Fibroblast of skin of abdomen (primary cell): ENCODE data around the gene BRAP. TPM values are rescaled to one million over a fixed set of nuclear protein-coding genes. Genes with fewer than 3 reads are reported as not detected.
"Not testable (repeated sequence)": the region's sequence is repeated elsewhere in the genome, so short reads cannot be mapped to it uniquely, and the experiment has no call there.

Source experiments
- DNase-seq: peaks from one replicate; pipeline ENCODE4 v3.0.0-alpha.2; 2013
- polyA plus RNA-seq, 2 experiments: library from polyadenylated mRNA; unstranded; fragments of 120-200 nt; gene quantifications; one replicate each; pipeline ENCODE4 v1.2.1, GENCODE V29; 2013; ENCODE audit not compliant: insufficient read length in 2 of 2

The BRAP gene, protein sequence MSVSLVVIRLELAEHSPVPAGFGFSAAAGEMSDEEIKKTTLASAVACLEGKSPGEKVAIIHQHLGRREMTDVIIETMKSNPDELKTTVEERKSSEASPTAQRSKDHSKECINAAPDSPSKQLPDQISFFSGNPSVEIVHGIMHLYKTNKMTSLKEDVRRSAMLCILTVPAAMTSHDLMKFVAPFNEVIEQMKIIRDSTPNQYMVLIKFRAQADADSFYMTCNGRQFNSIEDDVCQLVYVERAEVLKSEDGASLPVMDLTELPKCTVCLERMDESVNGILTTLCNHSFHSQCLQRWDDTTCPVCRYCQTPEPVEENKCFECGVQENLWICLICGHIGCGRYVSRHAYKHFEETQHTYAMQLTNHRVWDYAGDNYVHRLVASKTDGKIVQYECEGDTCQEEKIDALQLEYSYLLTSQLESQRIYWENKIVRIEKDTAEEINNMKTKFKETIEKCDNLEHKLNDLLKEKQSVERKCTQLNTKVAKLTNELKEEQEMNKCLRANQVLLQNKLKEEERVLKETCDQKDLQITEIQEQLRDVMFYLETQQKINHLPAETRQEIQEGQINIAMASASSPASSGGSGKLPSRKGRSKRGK
- 14.5 TPM for polyA plus RNA-seq (2013, experiment 1 of 2; ENCODE audit: insufficient read length)
- polyA plus RNA-seq (2013, experiment 2 of 2; ENCODE audit: insufficient read length): 14.5 TPM

DNA sequence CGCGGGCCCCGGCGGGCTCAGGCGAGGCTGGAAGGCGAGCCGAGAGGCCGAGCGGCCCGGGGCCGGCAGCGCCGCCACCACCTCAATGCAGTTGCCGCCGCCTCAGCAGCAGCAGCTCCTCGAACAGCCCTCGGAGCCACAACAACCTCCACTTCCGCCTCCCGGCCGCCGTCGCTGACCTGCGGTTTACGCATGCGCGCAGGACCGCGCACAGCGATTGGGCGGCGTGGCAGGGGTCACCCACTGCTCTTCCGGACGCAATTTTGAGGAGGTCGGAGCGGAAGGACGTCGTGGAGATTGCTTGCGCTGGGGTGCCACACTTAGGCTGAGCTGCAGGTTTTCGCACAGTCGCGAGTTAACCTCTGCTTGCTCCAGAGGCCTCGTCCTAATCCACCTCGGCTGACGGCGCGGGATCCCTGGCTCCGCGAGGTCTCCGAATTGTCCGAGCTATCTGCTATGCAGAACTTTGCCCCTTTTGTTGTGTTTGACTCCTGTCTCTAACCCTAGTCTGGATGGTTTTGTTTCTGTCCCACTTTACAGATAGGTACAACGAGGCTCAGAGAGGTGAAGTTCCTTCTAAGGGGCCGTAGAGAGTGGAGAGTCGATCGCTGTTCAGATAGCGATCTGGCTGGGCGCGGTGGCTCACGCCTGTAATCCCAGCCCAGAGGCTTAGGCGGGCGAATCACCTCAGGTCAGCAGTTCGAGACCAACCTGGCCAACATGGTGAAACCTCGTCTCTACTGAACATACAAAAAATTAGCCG lies at the start of gene BRAP, which contains the start of gene ACAD10:
Gene BRAP (minus strand): TSS at position 146 of the 763 bp plus-strand sequence. CDS start 164 bp downstream, outside the sequence.
Gene ACAD10 (plus strand): TSS at position 243 of the 763 bp plus-strand sequence. CDS start 6,657 bp downstream, outside the sequence.
- peak; percentile 93 for DNase-seq

DNA sequence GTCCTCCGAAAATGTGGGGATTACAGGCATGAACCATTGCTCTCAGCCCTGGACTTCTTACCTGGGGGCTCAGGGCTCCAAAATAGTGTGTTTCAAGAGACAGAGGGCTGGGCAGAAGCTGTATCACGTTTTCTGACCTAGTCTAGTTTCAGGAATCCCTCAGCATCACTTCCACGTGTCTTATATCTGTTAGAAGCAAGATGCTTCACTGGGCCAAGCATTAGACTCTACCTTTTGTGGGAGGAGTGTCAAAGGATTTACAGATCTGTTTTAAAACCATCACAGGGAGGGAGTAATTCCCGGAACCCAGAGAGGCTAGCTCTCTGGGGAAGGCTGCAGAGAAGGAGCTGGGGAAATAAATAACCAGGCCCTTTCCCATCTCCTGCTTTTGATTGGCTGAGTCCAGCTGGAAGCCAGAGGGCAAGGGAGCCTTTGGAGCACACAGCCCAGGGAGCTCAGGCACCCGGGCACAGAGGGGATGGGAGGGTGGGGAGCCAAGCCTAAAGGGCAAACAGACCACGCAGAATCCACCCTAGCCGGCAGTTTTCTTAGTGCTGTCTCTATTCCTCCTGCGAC lies 47.7 kb upstream of the BRAP start:
- DNase-seq: no peak

DNA sequence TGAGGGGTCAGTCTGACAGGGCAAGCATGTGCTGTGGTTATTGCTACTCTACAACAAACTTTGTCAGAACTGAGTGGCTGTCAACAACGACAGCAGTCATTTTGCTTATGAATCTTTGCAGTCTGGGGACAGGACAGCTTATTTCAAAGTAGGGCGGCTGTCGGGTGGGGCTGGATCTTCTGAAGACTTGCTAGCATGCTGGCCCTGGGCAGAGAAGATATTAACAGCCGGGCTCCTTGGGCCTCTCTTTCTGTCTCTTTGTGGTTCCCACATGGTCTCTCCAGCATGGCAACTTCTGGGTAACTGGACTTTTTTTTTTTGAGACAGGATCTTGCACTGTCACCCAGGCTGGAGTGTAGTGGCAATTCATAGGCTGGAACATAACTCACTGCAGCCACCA lies 47.0 kb upstream of the BRAP start:
- no peak for DNase-seq

DNA sequence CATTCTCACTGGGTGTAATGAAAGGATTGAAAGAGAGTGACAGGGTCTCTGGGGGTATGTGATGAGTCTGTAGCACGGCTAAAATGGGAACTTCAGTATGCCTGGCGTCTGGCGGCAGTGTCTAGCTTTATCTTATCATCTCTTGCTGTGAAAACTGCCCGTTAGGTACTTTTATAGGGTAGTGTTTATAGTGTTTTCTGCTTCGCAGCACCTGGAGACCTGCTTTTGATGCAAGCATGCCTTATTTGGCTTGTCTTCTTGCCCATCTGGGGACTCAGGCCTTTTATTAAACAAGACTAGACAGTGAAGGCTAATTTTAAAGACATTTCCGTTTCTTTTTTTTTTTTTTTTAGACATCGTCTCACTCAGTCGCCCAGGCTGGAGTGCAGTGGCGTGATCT lies 44.7 kb upstream of the BRAP start:
- DNase-seq: no peak

DNA sequence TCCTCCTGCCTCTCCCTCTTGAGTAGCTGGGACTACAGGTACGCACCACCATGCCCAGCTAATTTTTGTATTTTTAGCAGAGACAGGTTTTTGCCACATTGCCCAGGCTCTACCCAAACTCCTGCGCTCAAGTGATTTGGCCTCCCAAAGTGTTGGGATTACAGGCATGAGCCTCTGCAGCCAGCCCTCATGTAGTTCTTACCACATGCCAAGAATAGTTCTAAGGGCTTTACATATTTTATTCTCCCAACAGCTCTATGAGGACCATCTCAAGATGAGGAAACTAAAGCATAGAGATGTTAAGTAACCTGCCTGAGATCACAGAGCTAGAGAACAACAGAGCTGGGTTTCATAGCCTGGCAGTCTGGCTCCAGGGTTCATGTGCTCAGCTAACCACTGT lies 43.0 kb upstream of the BRAP start:
- no peak for DNase-seq

DNA sequence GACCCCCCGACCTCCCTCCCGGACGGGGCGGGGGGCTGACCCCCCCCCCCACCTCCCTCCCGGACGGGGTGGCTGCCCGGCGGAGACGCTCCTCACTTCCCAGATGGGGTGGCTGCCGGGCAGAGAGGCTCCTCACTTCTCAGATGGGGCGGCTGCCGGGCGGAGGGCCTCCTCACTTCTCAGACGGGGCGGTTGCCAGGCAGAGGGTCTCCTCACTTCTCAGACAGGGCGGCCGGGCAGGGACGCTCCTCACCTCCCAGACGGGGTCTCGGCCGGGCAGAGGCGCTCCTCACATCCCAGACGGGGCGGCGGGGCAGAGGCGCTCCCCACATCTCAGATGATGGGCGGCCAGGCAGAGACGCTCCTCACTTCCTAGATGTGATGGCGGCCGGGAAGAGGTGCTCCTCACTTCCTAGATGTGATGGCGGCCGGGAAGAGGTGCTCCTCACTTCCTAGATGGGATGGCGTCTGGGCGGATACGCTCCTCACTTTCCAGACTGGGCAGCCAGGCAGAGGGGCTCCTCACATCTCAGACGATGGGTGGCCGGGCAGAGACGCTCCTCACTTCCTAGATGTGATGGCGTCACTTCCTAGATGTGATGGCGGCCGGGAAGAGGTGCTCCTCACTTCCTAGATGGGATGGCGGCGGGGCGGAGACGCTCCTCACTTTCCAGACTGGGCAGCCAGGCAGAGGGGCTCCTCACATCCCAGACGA lies 38.0 kb upstream of the BRAP start:
- DNase-seq: not testable (repeated sequence)

DNA sequence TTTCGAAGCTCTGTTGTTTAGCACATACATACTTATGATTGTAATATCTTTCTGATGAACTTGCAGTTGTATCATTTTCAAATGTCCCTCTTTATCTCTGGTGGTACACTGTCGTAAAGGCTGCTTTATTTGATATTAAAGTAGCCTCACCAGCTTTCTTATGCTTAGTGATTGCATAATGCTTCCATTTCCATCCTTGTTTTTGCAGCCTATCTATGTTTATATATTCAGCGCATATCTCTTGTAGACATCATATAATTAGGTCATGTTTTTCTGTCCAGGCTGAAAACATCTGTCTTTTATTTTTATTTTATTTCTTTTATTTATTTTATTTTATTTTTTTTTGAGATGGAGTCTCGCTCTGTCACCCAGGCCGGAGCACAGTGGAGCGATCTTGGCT lies 34.7 kb upstream of the BRAP start:
- DNase-seq: no peak

DNA sequence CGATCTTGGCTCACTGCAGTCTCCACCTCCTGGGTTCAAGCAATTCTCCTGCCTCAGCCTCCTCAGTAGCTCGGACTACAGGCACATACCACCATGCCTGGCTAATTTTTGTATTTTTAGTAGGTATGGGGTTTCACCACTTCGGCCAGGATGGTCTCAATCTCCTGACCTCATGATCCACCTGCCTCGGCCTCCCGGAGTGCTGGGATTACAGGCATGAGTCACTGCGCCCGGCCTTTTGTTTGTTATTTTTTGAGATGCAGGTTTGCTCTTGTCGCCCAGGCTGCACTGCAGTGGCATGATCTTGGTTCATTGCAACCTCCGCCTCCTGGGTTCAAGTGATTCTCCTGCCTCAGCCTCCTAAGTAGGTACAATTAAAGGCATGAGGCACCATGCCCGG lies 33.6 kb upstream of the BRAP start:
- DNase-seq: not testable (repeated sequence)

DNA sequence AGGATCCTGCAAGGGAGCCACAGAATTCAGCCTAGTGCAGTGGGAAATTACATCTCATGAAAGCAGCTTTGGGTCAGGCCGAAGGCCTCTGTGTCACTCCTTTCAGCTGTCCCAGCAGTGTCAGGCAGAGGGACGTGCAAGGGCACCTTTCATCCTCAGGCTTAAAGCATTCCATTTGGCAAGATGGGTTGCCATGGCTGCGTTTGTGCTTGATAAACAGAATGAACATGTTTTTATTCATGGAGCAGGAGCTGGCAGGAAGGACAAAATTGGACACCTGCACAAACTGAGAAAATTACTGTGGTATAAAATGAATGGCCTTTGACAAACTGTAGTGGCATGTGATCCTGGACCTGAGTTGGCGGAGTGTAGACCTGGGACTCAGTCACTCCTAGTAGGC lies 29.5 kb upstream of the BRAP start:
- DNase-seq: no peak

DNA sequence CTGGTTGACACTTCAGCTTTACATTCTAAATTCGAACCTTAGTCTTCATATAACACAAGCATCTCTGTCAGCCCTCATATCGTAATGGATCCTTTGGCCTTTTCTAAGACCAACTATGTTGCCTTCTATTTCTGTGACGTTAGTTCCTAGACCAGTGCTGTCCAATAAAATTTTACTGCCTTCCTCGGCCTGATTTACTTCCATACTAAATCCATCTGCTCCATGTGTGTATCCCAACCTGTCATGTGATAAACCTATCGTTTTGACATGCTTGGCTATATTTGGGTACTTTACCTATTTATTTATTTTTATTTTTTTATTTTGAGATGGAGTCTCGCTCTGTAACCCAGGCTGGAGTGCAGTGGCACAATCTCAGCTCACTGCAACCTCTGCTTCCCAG lies 20.4 kb upstream of the BRAP start:
- DNase-seq: no peak

DNA sequence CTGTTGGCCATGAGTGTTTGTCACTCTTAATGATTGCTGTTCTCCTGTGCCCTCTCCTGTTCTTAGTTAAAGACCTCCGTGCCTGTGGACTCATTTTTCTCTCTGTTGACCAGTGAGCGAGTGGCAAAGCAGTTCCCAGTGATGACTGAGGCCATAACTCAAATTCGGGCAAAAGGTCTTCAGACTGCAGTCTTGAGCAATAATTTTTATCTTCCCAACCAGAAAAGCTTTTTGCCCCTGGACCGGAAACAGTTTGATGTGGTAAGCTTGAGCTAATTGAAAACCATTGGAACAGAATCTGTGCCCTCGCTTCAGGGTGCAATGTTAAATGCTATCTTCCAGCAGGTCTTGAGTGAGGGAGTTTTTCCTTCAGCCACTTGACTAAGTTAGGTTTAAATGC lies 19.9 kb upstream of the BRAP start:
- DNase-seq: no peak

DNA sequence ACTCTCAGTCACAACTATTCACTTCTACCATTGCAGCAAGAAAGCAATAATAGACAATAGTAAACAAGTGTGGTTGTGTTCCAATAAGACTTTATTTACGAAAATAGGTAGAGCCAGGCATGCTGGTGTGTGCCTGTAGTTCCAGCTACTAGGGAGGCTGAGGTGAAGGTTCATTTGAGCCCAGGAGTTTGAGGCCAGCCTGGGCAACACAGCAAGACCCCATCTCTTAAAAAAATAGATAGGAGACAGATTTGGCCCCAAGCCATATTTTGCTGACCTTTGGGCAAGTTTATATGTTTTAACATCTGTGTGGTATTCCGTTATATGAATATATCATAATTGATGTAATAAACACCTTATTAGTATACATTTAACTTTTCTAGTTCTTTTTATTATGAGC lies 14.2 kb upstream of the BRAP start:
- no peak for DNase-seq

DNA sequence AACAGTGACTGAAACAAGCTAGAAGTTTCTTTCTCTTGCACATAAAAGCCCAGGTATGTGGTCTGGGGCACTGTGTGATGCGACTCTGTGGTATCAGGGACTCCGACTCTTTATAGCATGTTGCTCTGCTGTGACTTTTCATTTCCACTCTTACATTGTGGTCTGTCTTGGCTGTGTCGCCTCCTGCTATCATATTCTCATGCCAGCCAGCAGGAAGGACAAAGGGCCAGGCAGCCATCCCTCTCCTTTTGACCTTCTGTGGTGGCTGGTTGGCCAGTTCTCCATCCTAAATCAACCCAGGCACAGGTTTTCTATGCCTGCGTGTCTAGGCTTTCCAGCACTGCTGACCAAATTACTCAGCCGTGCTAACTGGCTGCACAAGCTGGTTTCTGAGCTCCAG lies 8.1 kb upstream of the BRAP start:
- DNase-seq: no peak

DNA sequence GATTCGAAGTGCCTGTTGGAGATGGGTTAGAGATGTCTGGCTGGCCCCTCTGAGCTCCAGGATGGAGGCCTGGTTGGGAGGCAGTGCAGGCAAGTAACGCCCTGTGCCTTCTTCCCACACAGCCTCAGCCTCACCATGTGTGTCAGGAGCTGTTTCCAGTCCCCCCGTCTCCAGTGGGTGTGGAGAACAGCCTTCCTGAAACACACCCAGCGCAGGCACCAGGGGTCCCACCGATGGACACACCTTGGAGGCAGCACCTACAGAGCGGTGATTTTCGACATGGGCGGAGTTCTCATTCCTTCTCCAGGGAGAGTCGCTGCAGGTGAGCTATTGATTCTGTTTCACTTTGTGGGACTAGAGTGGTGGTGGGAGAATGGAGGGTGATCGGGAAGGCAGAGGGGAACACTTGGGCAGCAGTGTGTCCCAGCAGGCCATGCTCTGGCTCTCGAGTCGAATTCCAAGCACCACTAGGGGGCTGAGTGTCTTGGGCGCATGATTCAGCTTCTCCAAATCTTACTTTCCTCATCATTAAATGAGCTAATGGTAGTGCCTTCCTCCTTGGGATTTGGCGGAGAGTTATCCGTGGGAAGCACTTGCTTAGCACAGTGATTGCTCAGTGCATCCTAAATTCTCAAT lies 6.9 kb upstream of the BRAP start:
- DNase-seq: no peak

DNA sequence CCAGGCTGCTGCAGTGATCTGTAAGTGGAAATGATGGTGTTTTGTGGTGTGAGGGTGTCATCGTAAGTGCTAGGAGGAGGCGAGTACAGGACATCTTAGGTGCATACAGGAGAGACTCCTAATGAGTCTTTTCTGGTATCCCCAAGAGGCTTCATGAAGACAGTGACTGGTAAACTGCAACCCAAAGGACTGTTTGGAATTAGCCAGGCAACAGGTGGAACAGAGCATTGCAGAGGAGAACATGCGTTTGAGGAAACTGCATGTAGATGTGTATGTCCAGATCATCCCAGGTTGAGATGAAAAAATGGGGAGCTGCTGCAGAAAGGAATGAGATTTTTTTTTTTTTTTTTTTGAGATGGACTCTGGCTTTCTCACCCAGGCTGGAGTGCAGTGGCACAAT lies 5.5 kb upstream of the BRAP start:
- no peak for DNase-seq

DNA sequence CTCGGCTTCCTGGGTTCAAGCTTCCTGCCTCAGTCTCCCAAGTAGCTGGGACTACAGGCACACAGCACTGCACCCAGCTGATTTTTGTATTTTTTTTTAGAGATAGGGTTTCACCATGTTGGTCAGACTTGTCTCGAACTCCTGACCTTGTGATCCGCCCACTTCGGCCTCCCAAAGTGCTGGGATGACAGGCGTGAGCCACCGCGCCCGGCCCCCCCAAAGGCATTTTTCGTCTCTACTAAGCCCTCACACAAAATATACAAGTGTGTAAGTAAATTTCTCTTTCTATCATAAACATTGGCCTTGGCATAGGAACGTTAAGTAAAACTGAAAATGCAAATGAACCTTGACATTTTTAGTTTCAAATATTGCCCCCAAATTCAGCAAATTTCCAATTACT lies 2.2 kb upstream of the BRAP start:
- no peak for DNase-seq

DNA sequence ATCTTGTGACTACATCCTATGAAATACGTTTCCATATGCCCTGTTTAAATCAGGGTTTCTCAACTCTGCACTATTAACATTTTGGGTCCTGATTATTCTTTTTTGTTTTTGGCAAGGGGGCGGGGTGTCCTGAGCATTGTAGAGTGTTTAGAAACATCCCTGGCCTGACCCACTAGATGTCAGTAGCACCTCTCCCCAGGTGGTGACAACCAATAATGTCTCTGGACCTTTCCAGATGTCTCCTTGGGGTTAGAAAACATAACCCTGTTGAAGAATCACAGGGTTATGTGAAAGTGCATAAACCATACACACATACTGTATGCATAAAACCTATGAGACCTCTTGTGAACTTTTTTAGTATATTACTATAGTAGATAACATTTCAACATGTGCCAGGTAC lies 1.5 kb upstream of the BRAP start:
- DNase-seq: no peak

DNA sequence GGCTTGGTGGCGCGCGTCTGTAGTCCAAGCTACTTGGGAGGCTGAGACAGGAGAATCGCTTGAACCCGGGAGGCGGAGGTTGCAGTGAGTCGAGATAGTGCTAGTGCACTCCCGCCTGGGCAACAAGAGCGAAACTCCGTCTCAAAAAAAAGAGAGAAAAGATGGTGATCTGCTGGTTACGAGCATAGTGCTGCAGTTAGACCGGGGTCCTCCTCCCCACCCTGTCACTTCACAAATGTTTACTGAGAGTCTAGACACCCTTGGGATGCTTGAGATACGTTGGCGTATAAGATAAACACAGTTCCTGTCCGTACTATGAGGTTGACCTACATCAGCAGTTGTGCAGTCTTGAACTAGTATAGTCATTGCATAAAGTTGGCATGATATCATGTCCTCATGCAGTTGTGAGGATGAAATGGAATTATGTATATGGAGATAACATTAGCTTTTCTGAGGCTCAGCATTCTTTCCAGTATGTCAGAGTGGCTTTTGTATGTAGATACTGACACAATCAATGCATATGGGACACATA lies 884 bp upstream of the BRAP start:
- DNase-seq: no peak

DNA sequence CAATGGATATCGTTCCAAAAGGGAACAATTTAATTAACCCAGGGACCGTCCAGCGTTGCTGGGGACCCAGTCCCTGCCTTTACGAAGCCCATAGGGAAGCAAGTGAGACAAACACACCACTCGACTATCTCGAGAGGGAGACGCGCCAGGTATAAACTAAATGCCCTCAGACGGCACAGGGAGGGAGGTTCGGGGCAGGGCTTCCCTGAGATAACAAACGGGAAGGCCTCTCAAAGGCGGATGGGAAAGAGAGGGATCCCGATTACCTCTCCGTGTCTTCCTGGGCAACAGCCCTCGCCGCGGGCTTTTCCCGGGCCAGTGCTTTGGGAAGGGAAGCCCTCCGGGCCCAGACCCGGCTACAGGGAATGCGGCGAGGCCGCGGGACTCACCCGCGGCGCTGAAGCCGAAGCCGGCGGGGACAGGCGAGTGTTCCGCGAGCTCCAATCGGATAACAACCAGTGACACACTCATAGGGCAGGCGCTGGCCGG lies 390 bp downstream of the BRAP start:
- no peak for DNase-seq

DNA sequence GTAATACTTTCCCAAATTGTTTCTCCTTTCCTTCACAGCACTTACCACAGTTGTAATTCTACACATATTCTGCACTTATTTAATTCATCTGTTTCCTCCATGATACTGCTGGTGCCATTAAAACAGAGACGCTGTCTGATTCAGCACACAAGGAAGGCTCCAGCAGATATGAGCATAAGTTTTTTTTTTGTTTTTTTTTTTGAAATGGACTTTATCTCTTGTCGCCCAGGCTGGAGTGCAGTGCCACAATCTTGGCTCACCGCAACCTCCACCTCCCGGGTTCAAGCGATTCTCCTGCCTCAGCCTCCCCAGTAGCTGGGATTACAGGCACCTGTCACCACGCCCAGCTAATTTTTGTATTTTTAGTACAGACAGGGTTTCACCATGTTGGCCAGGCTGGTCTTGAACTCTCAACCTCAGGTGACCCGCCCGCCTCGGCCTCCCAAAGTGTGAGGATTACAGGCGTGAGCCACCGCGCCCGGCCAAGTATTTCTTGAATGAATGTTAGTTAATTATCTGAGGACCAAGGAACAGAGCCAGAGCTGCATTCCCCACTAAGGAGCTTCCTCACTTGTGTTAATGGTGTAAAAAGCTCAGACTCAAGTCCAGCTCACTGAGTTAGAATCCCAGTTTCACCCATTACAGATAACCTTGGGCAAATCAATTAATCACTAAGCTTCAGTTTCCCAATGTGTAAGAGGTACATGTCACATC lies 1.1 kb downstream of the BRAP start:
- DNase-seq: not testable (repeated sequence)

DNA sequence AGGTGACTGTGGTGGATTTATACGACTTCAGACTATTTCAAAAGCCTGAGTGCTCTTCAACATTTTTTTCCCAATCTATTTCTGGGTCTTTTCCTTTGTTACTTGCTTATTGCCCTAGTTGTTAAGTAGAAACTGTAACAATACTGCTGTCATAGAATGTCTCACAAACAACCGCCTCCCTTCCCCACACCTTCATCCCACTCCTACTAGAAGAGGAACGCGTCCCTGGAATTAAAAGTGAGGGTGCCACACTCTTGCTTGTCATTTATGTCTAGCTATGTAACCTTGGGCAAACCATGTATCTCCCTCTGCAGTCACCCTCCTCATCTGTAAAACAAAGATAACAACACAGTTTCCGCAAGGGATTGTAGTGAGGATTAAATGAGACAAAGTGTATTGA lies 8.6 kb downstream of the BRAP start:
- DNase-seq: no peak
